GM19463 (cell line): Measurements from ENCODE around the gene HSD17B1.
"Not testable (repeated sequence)": the region's sequence is repeated elsewhere in the genome, so short reads cannot be mapped to it uniquely, and the experiment has no call there.

Experiments
- ATAC-seq: cut with Tn5 transposase; IDR thresholded peaks from one replicate; pipeline ENCODE4 v1.9.1; 2021; ENCODE audit warnings: mild to moderate bottlenecking, moderate library complexity; ENCODE audit not compliant: unreplicated experiment

The HSD17B1 gene

GRCh38 chr17:42522798-42523278, 29.9 kb upstream of the HSD17B1 start:
- no peak for ATAC-seq

GRCh38 chr17:42525221-42525620, 27.5 kb upstream of the HSD17B1 start:
- ATAC-seq: no peak

- ATAC-seq: no peak
Measured at GRCh38 chr17:42526031-42526444, 26.7 kb upstream of the HSD17B1 start.

- no peak for ATAC-seq
Measured at GRCh38 chr17:42527932-42528331, 24.8 kb upstream of the HSD17B1 start.

- ATAC-seq: no peak
Measured at GRCh38 chr17:42529061-42529460, 23.7 kb upstream of the HSD17B1 start.

- no peak for ATAC-seq
Measured at GRCh38 chr17:42530952-42531454, 21.7 kb upstream of the HSD17B1 start.

GRCh38 chr17:42531455-42532354, 21.0 kb upstream of the HSD17B1 start:
- ATAC-seq: no peak

- ATAC-seq: no peak
Measured at GRCh38 chr17:42535155-42536047, 17.3 kb upstream of the HSD17B1 start.

- peak; percentile 85 for ATAC-seq
Measured at GRCh38 chr17:42536048-42536371, 16.7 kb upstream of the HSD17B1 start, which contains the start of gene NAGLU. TSS of gene NAGLU (plus strand) at chr17:42536241. CDS start at chr17:42536273, 32 bp downstream.

- ATAC-seq: peak; percentile 71
Measured at GRCh38 chr17:42536372-42537155, 16.2 kb upstream of the HSD17B1 start.

GRCh38 chr17:42537156-42537805, 15.4 kb upstream of the HSD17B1 start:
- ATAC-seq: no peak

GRCh38 chr17:42537826-42538451, 14.8 kb upstream of the HSD17B1 start:
- ATAC-seq: no peak

- ATAC-seq: no peak
Measured at GRCh38 chr17:42538482-42538881, 14.2 kb upstream of the HSD17B1 start.

- ATAC-seq: not testable (repeated sequence)
Measured at GRCh38 chr17:42540558-42540957, 12.2 kb upstream of the HSD17B1 start.

- no peak for ATAC-seq
Measured at GRCh38 chr17:42541041-42541833, 11.5 kb upstream of the HSD17B1 start.

GRCh38 chr17:42543190-42544079, 9.3 kb upstream of the HSD17B1 start:
- ATAC-seq: no peak

GRCh38 chr17:42544874-42545283, 7.8 kb upstream of the HSD17B1 start:
- ATAC-seq: no peak
